Measurements from ENCODE around the gene LANCL3. TPM values are rescaled to one million over a fixed set of nuclear protein-coding genes. Genes with fewer than 3 reads are reported as not detected.
"Not testable (repeated sequence)": the region's sequence is repeated elsewhere in the genome, so short reads cannot be mapped to it uniquely, and the experiment has no call there.

LANCL3 gene
- total RNA-seq, 1 experiment from 2014 or later = 2.5 TPM

- CTCF ChIA-PET = no interaction called here
- H3K9me3 ChIP-seq (ENCODE audit: low read depth, low read length, poor library complexity, severe bottlenecking) = no peaks in the 10 kb centered on the region
- BruUV-seq (replicated peaks) = no TSS peak
Observed at GRCh38 chrX:37646254-37646653, 74.8 kb downstream of the LANCL3 start.

GRCh38 chrX:37650879-37651278, 79.4 kb downstream of the LANCL3 start:
- H3K4me1 ChIP-seq (ENCODE audit: insufficient read depth, low read length, poor library complexity, severe bottlenecking); H3K27ac ChIP-seq (ENCODE audit: low read depth, low read length, poor library complexity, severe bottlenecking); POLR2A ChIA-PET (ENCODE audit: low non-redundant PET); H3K9me3 ChIP-seq (ENCODE audit: low read depth, low read length, poor library complexity, severe bottlenecking); CTCF ChIA-PET; H3K4me3 ChIP-seq (ENCODE audit: low read depth, low read length, poor library complexity, severe bottlenecking); H3K36me3 ChIP-seq (ENCODE audit: insufficient read depth, low read length, poor library complexity, severe bottlenecking); DNase-seq (ENCODE audit: low spot score); intact Hi-C loops (cut with micrococcal nuclease; ENCODE audit: unreplicated experiment); H3K27me3 ChIP-seq (replicated peaks; ENCODE audit: insufficient read depth, low read depth, low read length, poor library complexity); BruUV-seq (replicated peaks): not testable (repeated sequence)

More at GRCh38 chrX:37646254-37646653, 74.8 kb downstream of the LANCL3 start:
- no peak overlapping the region for H3K4me3 ChIP-seq (ENCODE audit: low read depth, low read length, poor library complexity, severe bottlenecking)
- peak; percentile 9 for DNase-seq (ENCODE audit: low spot score)
- H3K36me3 ChIP-seq (ENCODE audit: insufficient read depth, low read length, poor library complexity, severe bottlenecking) = no peaks in the 10 kb centered on the region
- no peak overlapping the region for H3K27ac ChIP-seq (ENCODE audit: low read depth, low read length, poor library complexity, severe bottlenecking)
- POLR2A ChIA-PET (ENCODE audit: low non-redundant PET) = no interaction called here
- no peak for TF ChIP-seq EZH2 (IDR thresholded peaks at IDR 0.05; ENCODE audit: borderline replicate concordance, low read depth, low read length, poor library complexity, severe bottlenecking)
- no peaks in the 10 kb centered on the region for H3K4me1 ChIP-seq (ENCODE audit: insufficient read depth, low read length, poor library complexity, severe bottlenecking)
- intact Hi-C loops (cut with micrococcal nuclease; ENCODE audit: unreplicated experiment) = no loop called here
- H3K27me3 ChIP-seq (replicated peaks; ENCODE audit: insufficient read depth, low read depth, low read length, poor library complexity) = no peaks in the 10 kb centered on the region

- Histone ChIP-seq H3K36me3 (ENCODE audit: insufficient read depth, low read length, poor library complexity, severe bottlenecking) (no peaks in the 10 kb centered on the region), H3K27me3 (replicated peaks; ENCODE audit: insufficient read depth, low read depth, low read length, poor library complexity) (no peaks in the 10 kb centered on the region), H3K4me1 (ENCODE audit: insufficient read depth, low read length, poor library complexity, severe bottlenecking) (no peaks in the 10 kb centered on the region), H3K9me3 (ENCODE audit: low read depth, low read length, poor library complexity, severe bottlenecking) (no peaks in the 10 kb centered on the region), H3K4me3 (ENCODE audit: low read depth, low read length, poor library complexity, severe bottlenecking) (no peak overlapping the region), H3K27ac (ENCODE audit: low read depth, low read length, poor library complexity, severe bottlenecking) (no peak overlapping the region)
- intact Hi-C loops (cut with micrococcal nuclease; ENCODE audit: unreplicated experiment) = no loop called here
- POLR2A ChIA-PET (ENCODE audit: low non-redundant PET) = no interaction called here
- CTCF ChIA-PET = no interaction called here
- no peak for TF ChIP-seq EZH2 (IDR thresholded peaks at IDR 0.05; ENCODE audit: borderline replicate concordance, low read depth, low read length, poor library complexity, severe bottlenecking)
- no peak for TF ChIP-seq CTCF (conservative IDR thresholded peaks at IDR 0.05; ENCODE audit: low read depth, low read length)
- BruUV-seq (replicated peaks) = no TSS peak
- DNase-seq (ENCODE audit: low spot score) = no peak
Observed at GRCh38 chrX:37651921-37652452, 80.5 kb downstream of the LANCL3 start.

- H3K27me3 ChIP-seq (replicated peaks; ENCODE audit: insufficient read depth, low read depth, low read length, poor library complexity) = no peaks in the 10 kb centered on the region
- H3K4me3 ChIP-seq (ENCODE audit: low read depth, low read length, poor library complexity, severe bottlenecking) = no peak overlapping the region
- no peaks in the 10 kb centered on the region for H3K9me3 ChIP-seq (ENCODE audit: low read depth, low read length, poor library complexity, severe bottlenecking)
- TF ChIP-seq CTCF (conservative IDR thresholded peaks at IDR 0.05; ENCODE audit: low read depth, low read length) = no peak
- TF ChIP-seq EZH2 (IDR thresholded peaks at IDR 0.05; ENCODE audit: borderline replicate concordance, low read depth, low read length, poor library complexity, severe bottlenecking) = no peak
- no peak overlapping the region for H3K27ac ChIP-seq (ENCODE audit: low read depth, low read length, poor library complexity, severe bottlenecking)
- intact Hi-C loops (cut with micrococcal nuclease; ENCODE audit: unreplicated experiment) = no loop called here
- ChIA-PET POLR2A (ENCODE audit: low non-redundant PET) (no interaction called here), CTCF (no interaction called here)
- BruUV-seq (replicated peaks) = no TSS peak
- H3K4me1 ChIP-seq (ENCODE audit: insufficient read depth, low read length, poor library complexity, severe bottlenecking) = no peaks in the 10 kb centered on the region
- no peak for DNase-seq (ENCODE audit: low spot score)
- H3K36me3 ChIP-seq (ENCODE audit: insufficient read depth, low read length, poor library complexity, severe bottlenecking) = no peaks in the 10 kb centered on the region
Observed at GRCh38 chrX:37652589-37653231, 81.2 kb downstream of the LANCL3 start.
